ENCODE results near the gene TSR3.

The TSR3 gene

GRCh38 chr16:1361685-1362360 is 10.1 kb upstream of the TSR3 start:
- no peak overlapping the region for H3K27ac ChIP-seq (replicated peaks)
- TF ChIP-seq CTCF (IDR thresholded peaks at IDR 0.05; ENCODE audit: insufficient read depth, low read length) (no peak), SPI1 (IDR thresholded peaks at IDR 0.05; ENCODE audit: borderline replicate concordance, low read depth) (no peak), REST (IDR thresholded peaks at IDR 0.05; ENCODE audit: insufficient replicate concordance, low read depth) (no peak), POLR2AphosphoS5 (IDR thresholded peaks at IDR 0.05; ENCODE audit: low read depth) (no peak), GABPA (IDR thresholded peaks at IDR 0.05; ENCODE audit: low read depth) (no peak)
- H3K4me3 ChIP-seq (replicated peaks; ENCODE audit: insufficient read depth, low read length), result no peak overlapping the region
- no peak for DNase-seq (ENCODE audit: low read depth in 1 of 2, low spot score in 1 of 2)
- H3K27me3 ChIP-seq (ENCODE audit: insufficient read depth, poor library complexity, severe bottlenecking), result no peaks in the 10 kb centered on the region

GRCh38 chr16:1357906-1358566 is 6.4 kb upstream of the TSR3 start:
- no peak overlapping the region for H3K4me3 ChIP-seq (replicated peaks; ENCODE audit: insufficient read depth, low read length)
- H3K27me3 ChIP-seq (ENCODE audit: insufficient read depth, poor library complexity, severe bottlenecking), result no peaks in the 10 kb centered on the region
- H3K27ac ChIP-seq (replicated peaks), result no peak overlapping the region
- no peak for DNase-seq (ENCODE audit: low read depth in 1 of 2, low spot score in 1 of 2)
- TF ChIP-seq REST (IDR thresholded peaks at IDR 0.05; ENCODE audit: insufficient replicate concordance, low read depth) (no peak), GABPA (IDR thresholded peaks at IDR 0.05; ENCODE audit: low read depth) (no peak), POLR2AphosphoS5 (IDR thresholded peaks at IDR 0.05; ENCODE audit: low read depth) (no peak), CTCF (IDR thresholded peaks at IDR 0.05; ENCODE audit: insufficient read depth, low read length) (no peak), SPI1 (IDR thresholded peaks at IDR 0.05; ENCODE audit: borderline replicate concordance, low read depth) (no peak)

- Histone ChIP-seq H3K4me3 (replicated peaks; ENCODE audit: insufficient read depth, low read length) (no peak overlapping the region), H3K27ac (replicated peaks) (no peak overlapping the region), H3K27me3 (ENCODE audit: insufficient read depth, poor library complexity, severe bottlenecking) (no peaks in the 10 kb centered on the region)
- TF ChIP-seq SPI1 (IDR thresholded peaks at IDR 0.05; ENCODE audit: borderline replicate concordance, low read depth) (no peak), CTCF (IDR thresholded peaks at IDR 0.05; ENCODE audit: insufficient read depth, low read length) (no peak), REST (IDR thresholded peaks at IDR 0.05; ENCODE audit: insufficient replicate concordance, low read depth) (no peak)
- DNase-seq (ENCODE audit: low read depth in 1 of 2, low spot score in 1 of 2), result no peak
These were observed 4.6 kb upstream of the TSR3 start for GRCh38 chr16:1356061-1356900.

Measured in HL-60 (cell line).